Esophagus squamous epithelium (tissue), 5 donors: Measurements from ENCODE around the gene LDLRAD4. TPM values are rescaled to one million over a fixed set of nuclear protein-coding genes. Genes with fewer than 3 reads are reported as not detected.
A peak's percentile ranks its signal among the peaks of the same experiment; 100 is the strongest.

Source experiments
- DNase-seq: peaks from one replicate; lab custom pipeline; 2025; lab: John Stamatoyannopoulos, UW
- H3K27ac ChIP-seq, 4 donors: fragments of 200-600 bp; sonication (generic); one replicate each; pipeline ENCODE4 v1.5.1; 2016 to 2019; ENCODE audit warnings: mild to moderate bottlenecking in 1 of 4
- H3K27me3 ChIP-seq, 4 donors: fragments of 200-600 bp; sonication (generic); 1 replicate in 3 of 4; 2 replicates in 1 of 4; pipeline versions ENCODE4 v1.5.1 to v1.6.0; 2017 to 2021; ENCODE audit warnings: antibody characterized with exemption in 1 of 4
- H3K36me3 ChIP-seq, 3 donors: fragments of 200-600 bp; sonication (generic); one replicate each; pipeline ENCODE4 v1.5.1; 2016 to 2019
- H3K4me1 ChIP-seq, 3 donors: fragments of 200-600 bp; sonication (generic); one replicate each; pipeline ENCODE4 v1.5.1; 2017 to 2019
- H3K4me3 ChIP-seq, 4 donors: fragments of 200-600 bp; sonication (generic); 1 replicate in 3 of 4; 2 replicates in 1 of 4; pipeline ENCODE4 v1.5.1; 2016 to 2019; ENCODE audit warnings: mild to moderate bottlenecking in 2 of 4, moderate library complexity in 1 of 4
- H3K9me3 ChIP-seq, 3 donors: fragments of 200-600 bp; sonication (generic); one replicate each; pipeline ENCODE4 v1.5.1; 2016 to 2019
- CTCF ChIP-seq, 6 experiments: fragments of 450-650 bp in 4 of 6; fragments of 200-600 bp in 2 of 6; sonication (generic) in 2 of 6; IDR thresholded peaks; one replicate each; pipeline ENCODE4 v1.5.1; 2016 to 2019; ENCODE audit warnings: antibody characterized with exemption in 6 of 6, mild to moderate bottlenecking in 4 of 6, moderate library complexity in 4 of 6
- POLR2A ChIP-seq, 4 donors: fragments of 450-650 bp; IDR thresholded peaks; one replicate each; pipeline ENCODE4 v1.6.1; 2017; ENCODE audit warnings: antibody characterized with exemption in 4 of 4, mild to moderate bottlenecking in 4 of 4, moderate library complexity in 3 of 4
- WGBS, 2 donors: methylation state at CpG; one replicate each; pipeline ENCODE4 v1.1.5; 2018; 5-methylcytosine and 5-hydroxymethylcytosine counted together
- intact Hi-C: fragments of 100-400 bp; cut with DNase I; formaldehyde crosslinking; loops from one replicate; pipeline ENCODE4 v1.15.0; 2022
- total RNA-seq, 4 donors: library from RNA; depleted of rRNA; stranded (reverse); fragments of >200 nt; gene quantifications; one replicate each; pipeline ENCODE4 v1.1.0, GENCODE V29; 2016
- donor health status: DM: yes; HTN: yes; CAD: no.

Gene LDLRAD4
- total RNA-seq, 4 donors from 2014 or later = 0.91 to 17.9 (median 6.8) TPM

- Histone ChIP-seq H3K9me3 (no peaks in the 10 kb centered on the region), H3K4me3 (no peak overlapping the region), H3K36me3 (no peaks in the 10 kb centered on the region), H3K4me1 (peaks cover 0 to 5% (median 4%) of the 10 kb centered on the region in 3 donors), H3K27ac (no peak overlapping the region), H3K27me3 (no peaks in the 10 kb centered on the region)
- intact Hi-C loops = no loop called here
- DNase-seq = no peak
- TF ChIP-seq CTCF (IDR thresholded peaks at IDR 0.05) (no peak), POLR2A (IDR thresholded peaks at IDR 0.05) (no peak)
- WGBS, 2 donors = 88 to 99% methylated on average over 7 of the region's 7 CpGs
Observed at GRCh38 chr18:13573750-13574149, 355.2 kb downstream of the LDLRAD4 start.

- peaks cover 0 to 5% (median 4%) of the 10 kb centered on the region in 3 donors for H3K4me1 ChIP-seq
- H3K9me3 ChIP-seq = no peaks in the 10 kb centered on the region
- 83 to 90% methylated on average over 10 of the region's 10 CpGs for WGBS, 2 donors
- no peaks in the 10 kb centered on the region for H3K27me3 ChIP-seq
- H3K4me3 ChIP-seq = no peak overlapping the region
- intact Hi-C loops = no loop called here
- no peak overlapping the region for H3K27ac ChIP-seq
- TF ChIP-seq CTCF (IDR thresholded peaks at IDR 0.05) = no peak
- TF ChIP-seq POLR2A (IDR thresholded peaks at IDR 0.05) = no peak
- no peaks in the 10 kb centered on the region for H3K36me3 ChIP-seq
- no peak for DNase-seq
Observed at GRCh38 chr18:13574355-13574754, 355.8 kb downstream of the LDLRAD4 start.

GRCh38 chr18:13574761-13575160 lies 356.2 kb downstream of the LDLRAD4 start:
- WGBS, 2 donors = 50 to 54% methylated on average over 1 of the region's 1 CpG
- Histone ChIP-seq H3K36me3 (no peaks in the 10 kb centered on the region), H3K27me3 (no peaks in the 10 kb centered on the region), H3K4me3 (no peak overlapping the region), H3K9me3 (no peaks in the 10 kb centered on the region), H3K4me1 (peaks cover 0 to 6% (median 5%) of the 10 kb centered on the region in 3 donors), H3K27ac (no peak overlapping the region)
- no peak for DNase-seq
- intact Hi-C loops = no loop called here
- TF ChIP-seq POLR2A (IDR thresholded peaks at IDR 0.05) (no peak), CTCF (IDR thresholded peaks at IDR 0.05) (no peak)

DNA sequence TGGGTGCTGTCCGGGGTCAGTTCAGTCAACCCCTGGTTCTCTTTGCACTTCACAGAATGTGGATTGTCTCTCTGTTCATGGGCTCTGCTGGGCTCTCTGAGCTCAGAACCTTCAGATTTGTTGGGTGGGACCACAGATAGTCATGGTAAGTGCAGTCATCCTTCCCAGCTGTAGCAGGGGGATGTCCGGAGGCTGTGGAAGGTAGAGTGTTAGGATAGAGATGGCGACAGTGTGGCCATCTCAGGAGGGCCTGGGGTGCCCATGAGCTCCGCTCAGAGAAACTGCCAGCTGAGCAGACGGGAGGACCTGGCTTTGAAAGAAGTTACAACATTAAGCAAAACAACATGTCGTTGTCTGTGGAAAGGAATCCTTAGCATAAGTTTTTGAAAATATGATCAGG lies 358.0 kb downstream of the LDLRAD4 start:
- TF ChIP-seq POLR2A (IDR thresholded peaks at IDR 0.05) = no peak
- no peak for TF ChIP-seq CTCF (IDR thresholded peaks at IDR 0.05)
- H3K4me1 ChIP-seq = peaks cover 0 to 9% (median 5%) of the 10 kb centered on the region in 3 donors
- no peaks in the 10 kb centered on the region for H3K36me3 ChIP-seq
- DNase-seq = no peak
- WGBS, 2 donors = 76 to 87% methylated on average over 5 of the region's 6 CpGs
- intact Hi-C loops = no loop called here
- H3K4me3 ChIP-seq = no peak overlapping the region
- peak overlapping the region in 1 of 4 donors; percentile 2 for H3K27ac ChIP-seq
- H3K9me3 ChIP-seq = no peaks in the 10 kb centered on the region
- H3K27me3 ChIP-seq = no peaks in the 10 kb centered on the region

- intact Hi-C loops = no loop called here
- Histone ChIP-seq H3K36me3 (no peaks in the 10 kb centered on the region), H3K4me1 (peaks cover 0 to 9% (median 5%) of the 10 kb centered on the region in 3 donors), H3K27me3 (no peaks in the 10 kb centered on the region), H3K9me3 (no peaks in the 10 kb centered on the region), H3K4me3 (peak overlapping the region in 1 of 4 donors; percentile 13), H3K27ac (peak overlapping the region in 2 of 4 donors; percentile 39 to 59)
- DNase-seq = no peak
- TF ChIP-seq CTCF (IDR thresholded peaks at IDR 0.05) (no peak), POLR2A (IDR thresholded peaks at IDR 0.05) (peak in 1 of 4 donors; percentile 20)
- 37 to 64% methylated on average over 10 of the region's 10 CpGs for WGBS, 2 donors
Observed at GRCh38 chr18:13577091-13577697, 358.6 kb downstream of the LDLRAD4 start.
